Neural cell (in vitro differentiated cells): ENCODE data around the gene NUDT9.

Source experiments
- CTCF ChIP-seq: fragments of 450-650 bp; IDR thresholded peaks from 2 replicates; pipeline ENCODE4 v1.5.1; 2014; ENCODE audit warnings: antibody characterized with exemption, mild to moderate bottlenecking, moderate library complexity; ENCODE audit not compliant: poor library complexity, severe bottlenecking
- EP300 ChIP-seq: fragments of 450-650 bp; conservative IDR thresholded peaks from 2 replicates; pipeline ENCODE4 v1.6.1; 2014; ENCODE audit warnings: antibody characterized with exemption, mild to moderate bottlenecking, moderate library complexity; ENCODE audit not compliant: poor library complexity, severe bottlenecking
- EZH2 ChIP-seq: fragments of 200-600, 300-800 bp; shearing (Covaris generic), sonication (generic); IDR thresholded peaks from 2 replicates; pipeline ENCODE4 v1.6.1; 2014; ENCODE audit warnings: antibody characterized with exemption, low read length, borderline replicate concordance, mild to moderate bottlenecking; ENCODE audit not compliant: insufficient read depth, poor library complexity, severe bottlenecking
- POLR2AphosphoS5 ChIP-seq: IDR thresholded peaks from 2 replicates; pipeline ENCODE4 v1.6.1; 2012

DNA sequence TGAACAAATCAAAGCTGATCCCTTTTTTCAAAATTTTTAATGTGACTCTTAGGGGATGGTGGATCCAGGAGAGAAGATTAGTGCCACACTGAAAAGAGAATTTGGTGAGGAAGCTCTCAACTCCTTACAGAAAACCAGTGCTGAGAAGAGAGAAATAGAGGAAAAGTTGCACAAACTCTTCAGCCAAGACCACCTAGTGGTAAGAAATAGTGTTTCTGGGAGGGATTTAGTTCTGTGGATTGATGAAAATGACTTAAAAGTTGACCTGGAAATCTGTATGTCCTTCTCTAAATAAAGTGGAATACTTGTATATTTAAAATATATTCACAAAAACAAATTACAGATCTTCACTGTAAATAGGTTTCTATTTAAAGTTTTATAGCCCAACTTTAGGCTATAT is 29.2 kb downstream of the NUDT9 start:
- no peak for TF ChIP-seq CTCF
- TF ChIP-seq POLR2AphosphoS5, result no peak
- no peak for TF ChIP-seq EP300
- TF ChIP-seq EZH2, result no peak
